H9 (cell line): Measurements from ENCODE around the gene MMS19. TPM values are rescaled to one million over a fixed set of nuclear protein-coding genes. Genes with fewer than 3 reads are reported as not detected.

Experiments used
- DNase-seq: peaks from one replicate; pipeline ENCODE4 v3.0.0-alpha.2; 2017
- H2AFZ ChIP-seq: one replicate; pipeline ENCODE4 v1.6.1; 2013; ENCODE audit warnings: mild to moderate bottlenecking, low read length, control low read depth, moderate library complexity
- H2AK5ac ChIP-seq: 2 replicates; pipeline ENCODE4 v1.6.1; 2013; ENCODE audit warnings: low read length, control low read depth, mixed read lengths; ENCODE audit not compliant: insufficient read length
- H2BK120ac ChIP-seq: one replicate; pipeline ENCODE4 v1.6.1; 2013; ENCODE audit warnings: low read depth, mild to moderate bottlenecking, low read length, control low read depth, inconsistent platforms; ENCODE audit not compliant: poor library complexity, severe bottlenecking
- H2BK12ac ChIP-seq: 2 replicates; pipeline ENCODE4 v1.6.1; 2013; ENCODE audit warnings: low read length, control low read depth, mixed read lengths, low read depth; ENCODE audit not compliant: insufficient read length
- H2BK15ac ChIP-seq: 2 replicates; pipeline ENCODE4 v1.6.1; 2013; ENCODE audit warnings: low read depth, low read length, control low read depth
- H2BK20ac ChIP-seq: one replicate; pipeline ENCODE4 v1.6.1; 2013; ENCODE audit warnings: low read depth, mild to moderate bottlenecking, low read length, control low read depth, inconsistent platforms; ENCODE audit not compliant: poor library complexity, severe bottlenecking
- H2BK5ac ChIP-seq: 2 replicates; pipeline ENCODE4 v1.6.1; 2013; ENCODE audit warnings: low read length, control low read depth, mixed read lengths; ENCODE audit not compliant: insufficient read length
- H3K14ac ChIP-seq: 2 replicates; pipeline ENCODE4 v1.6.1; 2013; ENCODE audit warnings: low read length, control low read depth; ENCODE audit not compliant: insufficient read depth
- H3K18ac ChIP-seq: 2 replicates; pipeline ENCODE4 v1.6.1; 2013; ENCODE audit warnings: low read depth, mild to moderate bottlenecking, mixed read lengths, low read length, control low read depth; ENCODE audit not compliant: insufficient read length
- H3K23ac ChIP-seq: 2 replicates; pipeline ENCODE4 v1.6.1; 2013; ENCODE audit warnings: low read length, control low read depth, mixed read lengths, low read depth; ENCODE audit not compliant: insufficient read length
- H3K23me2 ChIP-seq: 2 replicates; pipeline ENCODE4 v1.6.1; 2013; ENCODE audit warnings: low read depth, mild to moderate bottlenecking, mixed read lengths, low read length, control low read depth; ENCODE audit not compliant: insufficient read length, poor library complexity, severe bottlenecking
- H3K27ac ChIP-seq: 2 replicates; pipeline ENCODE4 v1.5.1; 2013; ENCODE audit warnings: low read length, control low read depth, mixed read lengths, low read depth; ENCODE audit not compliant: insufficient read length
- H3K27me3 ChIP-seq: 2 replicates; pipeline ENCODE4 v1.6.1; 2013; ENCODE audit warnings: low read length, control low read depth, inconsistent platforms; ENCODE audit not compliant: insufficient read depth
- H3K4ac ChIP-seq: 2 replicates; pipeline ENCODE4 v1.6.1; 2013; ENCODE audit warnings: low read depth, mild to moderate bottlenecking, control low read depth, inconsistent platforms, low read length, moderate library complexity
- H3K4me1 ChIP-seq: 2 replicates; pipeline ENCODE4 v1.6.1; 2013; ENCODE audit warnings: low read length, control low read depth, inconsistent platforms; ENCODE audit not compliant: insufficient read depth
- H3K4me2 ChIP-seq: 2 replicates; pipeline ENCODE4 v1.6.1; 2013; ENCODE audit warnings: low read length, control low read depth, mixed read lengths; ENCODE audit not compliant: insufficient read length, insufficient read depth
- H3K56ac ChIP-seq: 2 replicates; pipeline ENCODE4 v1.6.1; 2013; ENCODE audit warnings: low read depth, mild to moderate bottlenecking, mixed read lengths, low read length, control low read depth; ENCODE audit not compliant: insufficient read length
- H3K79me1 ChIP-seq: 2 replicates; pipeline ENCODE4 v1.6.1; 2013; ENCODE audit warnings: low read depth, mild to moderate bottlenecking, moderate library complexity, low read length, control low read depth, inconsistent platforms; ENCODE audit not compliant: insufficient read depth, poor library complexity, severe bottlenecking
- H3K79me2 ChIP-seq: 2 replicates; pipeline ENCODE4 v1.6.1; 2013; ENCODE audit warnings: low read length, control low read depth, inconsistent platforms; ENCODE audit not compliant: insufficient read depth
- H3K9ac ChIP-seq: 2 replicates; pipeline ENCODE4 v1.6.1; 2013; ENCODE audit warnings: low read length, control low read depth, mixed read lengths; ENCODE audit not compliant: insufficient read length; ENCODE audit errors: extremely low read depth
- H3K9me3 ChIP-seq: one replicate; pipeline ENCODE4 v1.6.1; 2013; ENCODE audit warnings: low read depth, low read length, inconsistent platforms; ENCODE audit not compliant: control insufficient read depth
- H3T11ph ChIP-seq: one replicate; pipeline ENCODE4 v1.6.1; 2013; ENCODE audit warnings: mild to moderate bottlenecking, low read length, control low read depth, inconsistent platforms
- H4K20me1 ChIP-seq: one replicate; pipeline ENCODE4 v1.6.1; 2013; ENCODE audit not compliant: control insufficient read depth, insufficient read length, insufficient read depth
- H4K5ac ChIP-seq: 2 replicates; pipeline ENCODE4 v1.6.1; 2013; ENCODE audit warnings: low read depth, mild to moderate bottlenecking, mixed read lengths, low read length, control low read depth; ENCODE audit not compliant: insufficient read length
- H4K8ac ChIP-seq: replicated peaks from 2 replicates; pipeline ENCODE4 v1.6.1; 2013; ENCODE audit warnings: low read length, control low read depth, mixed read lengths, low read depth; ENCODE audit not compliant: insufficient read length
- H4K91ac ChIP-seq: 2 replicates; pipeline ENCODE4 v1.6.1; 2013; ENCODE audit warnings: low read depth, mild to moderate bottlenecking, moderate library complexity, mixed read lengths, low read length, control low read depth; ENCODE audit not compliant: insufficient read length
- H3K27ac Mint-ChIP-seq, 3 experiments: 2 replicates in 2 of 3; 3 replicates in 1 of 3; pipeline ENCODE4 v1.8.0; 2020 to 2021; ENCODE audit warnings: mixed read lengths in 3 of 3, mild to moderate bottlenecking in 1 of 3, moderate library complexity in 1 of 3
- H3K27me3 Mint-ChIP-seq: 2 replicates; pipeline ENCODE4 v1.8.0; 2021; ENCODE audit warnings: low read depth, mild to moderate bottlenecking, moderate library complexity, mixed read lengths
- H3K36me3 Mint-ChIP-seq, 3 experiments: 2 replicates in 2 of 3; 3 replicates in 1 of 3; pipeline ENCODE4 v1.8.0; 2020 to 2021; ENCODE audit warnings: low read depth in 3 of 3, mixed read lengths in 3 of 3; ENCODE audit not compliant: insufficient read depth in 1 of 3
- H3K4me1 Mint-ChIP-seq, 2 experiments: 2 replicates each; pipeline ENCODE4 v1.8.0; 2020; ENCODE audit warnings: mixed read lengths in 2 of 2
- H3K4me3 Mint-ChIP-seq, 2 experiments: 2 replicates in 1 of 2; 3 replicates in 1 of 2; pipeline ENCODE4 v1.8.0; 2020 to 2021; ENCODE audit warnings: mild to moderate bottlenecking in 2 of 2, mixed read lengths in 2 of 2, moderate library complexity in 1 of 2
- H3K9me3 Mint-ChIP-seq, 2 experiments: 2 replicates in 1 of 2; 3 replicates in 1 of 2; pipeline ENCODE4 v1.8.0; 2020; ENCODE audit warnings: mild to moderate bottlenecking in 2 of 2, mixed read lengths in 2 of 2, moderate library complexity in 1 of 2
- CTCF ChIP-seq: fragments of 200-600 bp; sonication (generic); conservative IDR thresholded peaks from 3 replicates; pipeline ENCODE4 v1.8.0; 2021; ENCODE audit warnings: antibody characterized with exemption, mild to moderate bottlenecking
- WGBS: extraction: QIAGEN DNeasy Blood & Tissue Kit; methylation state at CpG from one replicate; pipeline ENCODE4 v1.1.7; 2013; ENCODE audit warnings: missing lambda C conversion rate, low lambda C conversion rate, mixed read lengths; ENCODE audit not compliant: insufficient read length; ENCODE audit errors: extremely low coverage; 5-methylcytosine and 5-hydroxymethylcytosine counted together
- total RNA-seq: library from RNA; stranded (reverse); gene quantifications from 2 replicates; pipeline ENCODE4 v1.2.1, GENCODE V29; 2021

The MMS19 gene
- total RNA-seq, 1 experiment from 2014 or later = 102 TPM

- Histone ChIP-seq H4K8ac (no peak overlapping the region), H2BK5ac (no peak overlapping the region), H2BK12ac (no peak overlapping the region), H3K9me3 (no peaks in the 10 kb centered on the region), H2BK20ac (no peak overlapping the region), H3K23ac (no peak overlapping the region), H3K14ac (peak overlapping the region; percentile 1; the same call in 1 of the 2 replicates), H4K91ac (no peak overlapping the region), H2AK5ac (no peak overlapping the region), H3K79me2 (no peaks in the 10 kb centered on the region), H3K4me1 (peaks cover 8% of the 10 kb centered on the region; the same call in 1 of the 2 replicates), H3K27ac (no peak overlapping the region), H3K79me1 (no peaks in the 10 kb centered on the region), H3K4me2 (no peak overlapping the region), H3T11ph (no peak overlapping the region), H3K9ac (no peak overlapping the region), H2BK15ac (0 out of 2 replicates have a peak overlapping the region, but pooled peaks have one; percentile 7), H4K20me1 (no peaks in the 10 kb centered on the region), H3K23me2 (no peaks in the 10 kb centered on the region), H4K5ac (no peak overlapping the region), H3K56ac (no peak overlapping the region), H3K18ac (no peak overlapping the region), H3K4ac (no peak overlapping the region; the same call in 1 of the 2 replicates), H2BK120ac (no peak overlapping the region), H3K27me3 (no peaks in the 10 kb centered on the region), H2AFZ (no peak overlapping the region)
- peaks cover 35 to 41% of the 10 kb centered on the region in 2 experiments for H3K4me1 Mint-ChIP-seq
- no peaks in the 10 kb centered on the region; a peak in 2 of 5 replicates for H3K9me3 Mint-ChIP-seq
- no CpG with 5 or more reads among the region's 11 CpGs for WGBS
- peak; percentile 59 for DNase-seq
- H3K27ac Mint-ChIP-seq = peak overlapping the region in 2 of 3 experiments; percentile 85 to 92; a peak in 4 of 7 replicates
- no peak overlapping the region; a peak in 1 of 5 replicates for H3K4me3 Mint-ChIP-seq
- no peaks in the 10 kb centered on the region for H3K27me3 Mint-ChIP-seq
- no peaks in the 10 kb centered on the region; a peak in 2 of 7 replicates for H3K36me3 Mint-ChIP-seq
- TF ChIP-seq CTCF = no peak
These were observed 22.9 kb upstream of the MMS19 start for GRCh38 chr10:97520978-97521761.
